ENCODE measurements around the gene MVB12A. TPM values are rescaled to one million over a fixed set of nuclear protein-coding genes. Genes with fewer than 3 reads are reported as not detected.

MVB12A gene
- total RNA-seq, 5 donors from 2014 or later (not counting 1 experiment from before 2014, with no cell fraction given), result 21.0 to 41.4 (median 35.3) TPM

DNA sequence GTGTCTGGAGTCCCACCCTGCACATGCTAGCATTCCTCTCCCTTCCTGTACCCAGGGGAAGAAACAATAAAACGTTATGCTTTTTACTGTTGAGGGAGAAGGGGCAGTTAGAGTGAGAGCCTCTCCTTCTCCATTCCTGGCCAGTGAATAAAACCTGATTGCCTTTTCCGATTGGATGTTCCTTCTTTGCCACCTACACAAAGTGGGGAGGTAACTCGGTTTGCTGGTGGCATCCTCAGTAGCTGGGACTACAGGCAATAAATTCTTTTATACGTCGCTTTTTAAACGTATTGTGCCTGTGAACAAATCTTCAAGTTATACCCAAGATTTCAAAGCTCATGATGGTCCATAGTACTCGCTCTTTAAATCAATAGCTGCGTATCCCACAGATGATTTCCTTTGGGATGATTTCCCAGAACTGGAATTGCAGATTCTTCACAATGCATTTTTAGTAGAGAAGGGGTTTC lies 660 bp upstream of the MVB12A start:
- Mint-ChIP-seq H3K27ac (peak overlapping the region; percentile 91 to 92), H3K4me3 (peak overlapping the region; percentile 87 to 93 (median 90)), H3K9me3 (no peaks in the 10 kb centered on the region), H3K4me1 (peaks cover 15 to 18% (median 16%) of the 10 kb centered on the region in 3 donors), H3K27me3 (no peaks in the 10 kb centered on the region), H3K36me3 (peaks cover 8% of the 10 kb centered on the region)
- peaks cover 7 to 17% of the 10 kb centered on the region in 2 experiments for H3K4me1 ChIP-seq (ENCODE audit: control insufficient read depth in 1 of 2, extremely low read depth in 1 of 2, insufficient read depth in 2 of 2, low read length in 2 of 2)
- ChIA-PET CTCF (interaction anchor here in 1 of 2 donors (0.6 to 1.5 kb wide), 11 partner anchors 11 to 152 kb away, joined by 3 to 6 read pairs (median 4); partner anchors contain the start of genes BABAM1, BST2 and DDA1), POLR2A (interaction anchor here (0.6 to 1.1 kb wide), 4 partner anchors 12 to 152 kb away, joined by 3 read pairs; partner anchors contain the start of genes BABAM1 (in 1 of the 2), BST2 (in 1 of the 2) and DDA1 (in 1 of the 2))
- H3K27ac ChIP-seq (ENCODE audit: low read length), result no peak overlapping the region
- 71% methylated on average over 3 of the region's 8 CpGs for WGBS (ENCODE audit: insufficient coverage)
- ATAC-seq (replicated peaks in 1 of 4) (no peak), DNase-seq (peak in 1 of 35 experiments; percentile 14)
- no peaks in the 10 kb centered on the region for H3K9me3 ChIP-seq
- peak overlapping the region; percentile 80 to 82 for H3K4me3 ChIP-seq (ENCODE audit: control insufficient read depth in 1 of 2, extremely low read depth in 1 of 2, low read length in 1 of 2)
- H3K36me3 ChIP-seq (ENCODE audit: control insufficient read depth in 2 of 2, extremely low read depth in 1 of 2, insufficient read depth in 1 of 2, low read length in 1 of 2), result peaks cover 0 to 5% of the 10 kb centered on the region in 2 donors
- H3K27me3 ChIP-seq (replicated peaks in 1 of 2; ENCODE audit: control insufficient read depth in 2 of 2, extremely low read depth in 1 of 2, insufficient read depth in 2 of 2, low read length in 1 of 2), result no peaks in the 10 kb centered on the region

GRCh38 chr19:17420475-17420924 lies 653 bp downstream of the MVB12A start:
- POLR2A ChIA-PET, result interaction anchor here in 1 of 2 donors (0.7 kb wide), 1 partner anchor 834 kb away, joined by 4 read pairs; no protein-coding TSS in a partner anchor
- 7% methylated on average over 25 of the region's 25 CpGs for WGBS (ENCODE audit: insufficient coverage)
- Histone ChIP-seq H3K9me3 (no peaks in the 10 kb centered on the region), H3K27me3 (replicated peaks in 1 of 2; ENCODE audit: control insufficient read depth in 2 of 2, extremely low read depth in 1 of 2, insufficient read depth in 2 of 2, low read length in 1 of 2) (no peaks in the 10 kb centered on the region), H3K4me1 (ENCODE audit: control insufficient read depth in 1 of 2, extremely low read depth in 1 of 2, insufficient read depth in 2 of 2, low read length in 2 of 2) (peaks cover 7 to 24% of the 10 kb centered on the region in 2 experiments), H3K4me3 (ENCODE audit: control insufficient read depth in 1 of 2, extremely low read depth in 1 of 2, low read length in 1 of 2) (peak overlapping the region; percentile 80 to 82), H3K36me3 (ENCODE audit: control insufficient read depth in 2 of 2, extremely low read depth in 1 of 2, insufficient read depth in 1 of 2, low read length in 1 of 2) (peaks cover 0 to 3% of the 10 kb centered on the region in 2 donors), H3K27ac (ENCODE audit: low read length) (peak overlapping the region; percentile 18)
- H3K9me3 Mint-ChIP-seq, result no peaks in the 10 kb centered on the region
- H3K36me3 Mint-ChIP-seq, result peaks cover 8% of the 10 kb centered on the region
- peaks cover 17 to 20% (median 18%) of the 10 kb centered on the region in 3 donors for H3K4me1 Mint-ChIP-seq
- no peaks in the 10 kb centered on the region for H3K27me3 Mint-ChIP-seq
- peak overlapping the region; percentile 87 to 93 (median 90) for H3K4me3 Mint-ChIP-seq
- CTCF ChIA-PET, result interaction anchor here (0.6 to 1.2 kb wide), 2 partner anchors 9 to 76 kb away, joined by 4 to 5 read pairs; no protein-coding TSS in a partner anchor
- ATAC-seq (replicated peaks in 1 of 4), result peak in 1 of 4 experiments; percentile 7
- peak in 6 of 35 experiments; percentile 13 to 38 (median 21) for DNase-seq
- H3K27ac Mint-ChIP-seq, result peak overlapping the region; percentile 39 to 55

DNA sequence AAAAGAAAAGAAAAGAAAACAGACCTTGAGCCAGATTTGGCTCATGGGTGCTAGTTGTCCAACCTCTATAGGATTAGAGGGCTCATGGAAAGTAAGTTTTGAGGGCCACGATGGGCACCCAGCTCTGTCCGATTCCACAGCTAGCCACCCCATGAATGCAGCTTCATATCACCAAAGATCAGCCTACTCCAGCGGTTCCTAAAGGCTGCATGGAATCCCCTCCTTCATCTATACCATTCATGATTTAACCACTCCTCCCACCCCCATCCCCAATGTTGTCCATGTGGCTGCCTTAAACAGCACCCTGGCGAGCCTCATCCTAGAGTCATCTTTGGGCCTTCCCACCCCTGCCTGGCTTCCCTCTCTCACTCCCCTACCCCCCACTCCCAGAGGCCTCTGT lies 2.1 kb downstream of the MVB12A start:
- Mint-ChIP-seq H3K27me3 (no peaks in the 10 kb centered on the region), H3K4me1 (peaks cover 16 to 20% (median 18%) of the 10 kb centered on the region in 3 donors), H3K36me3 (peaks cover 5% of the 10 kb centered on the region), H3K4me3 (peak overlapping the region in 1 of 3 donors; percentile 93), H3K9me3 (no peaks in the 10 kb centered on the region), H3K27ac (no peak overlapping the region)
- H3K4me3 ChIP-seq (ENCODE audit: control insufficient read depth in 1 of 2, extremely low read depth in 1 of 2, low read length in 1 of 2), result no peak overlapping the region
- CTCF ChIA-PET, result no interaction called here
- ATAC-seq (replicated peaks in 1 of 4), result no peak
- H3K27me3 ChIP-seq (replicated peaks in 1 of 2; ENCODE audit: control insufficient read depth in 2 of 2, extremely low read depth in 1 of 2, insufficient read depth in 2 of 2, low read length in 1 of 2), result no peaks in the 10 kb centered on the region
- WGBS (ENCODE audit: insufficient coverage), result 100% methylated on average over 4 of the region's 4 CpGs
- peaks cover 0 to 3% of the 10 kb centered on the region in 2 donors for H3K36me3 ChIP-seq (ENCODE audit: control insufficient read depth in 2 of 2, extremely low read depth in 1 of 2, insufficient read depth in 1 of 2, low read length in 1 of 2)
- DNase-seq, result no peak
- no peak overlapping the region for H3K27ac ChIP-seq (ENCODE audit: low read length)
- no peaks in the 10 kb centered on the region for H3K9me3 ChIP-seq
- peaks cover 7 to 24% of the 10 kb centered on the region in 2 experiments for H3K4me1 ChIP-seq (ENCODE audit: control insufficient read depth in 1 of 2, extremely low read depth in 1 of 2, insufficient read depth in 2 of 2, low read length in 2 of 2)
- POLR2A ChIA-PET, result no interaction called here

- Mint-ChIP-seq H3K27ac (no peak overlapping the region), H3K9me3 (no peaks in the 10 kb centered on the region), H3K36me3 (peaks cover 4% of the 10 kb centered on the region), H3K4me1 (peaks cover 15 to 20% (median 18%) of the 10 kb centered on the region in 3 donors), H3K27me3 (no peaks in the 10 kb centered on the region), H3K4me3 (no peak overlapping the region)
- Histone ChIP-seq H3K36me3 (ENCODE audit: control insufficient read depth in 2 of 2, extremely low read depth in 1 of 2, insufficient read depth in 1 of 2, low read length in 1 of 2) (peaks cover 0 to 3% of the 10 kb centered on the region in 2 donors), H3K9me3 (no peaks in the 10 kb centered on the region), H3K27ac (ENCODE audit: low read length) (no peak overlapping the region), H3K4me3 (ENCODE audit: control insufficient read depth in 1 of 2, extremely low read depth in 1 of 2, low read length in 1 of 2) (no peak overlapping the region), H3K4me1 (ENCODE audit: control insufficient read depth in 1 of 2, extremely low read depth in 1 of 2, insufficient read depth in 2 of 2, low read length in 2 of 2) (peaks cover 7 to 24% of the 10 kb centered on the region in 2 experiments), H3K27me3 (replicated peaks in 1 of 2; ENCODE audit: control insufficient read depth in 2 of 2, extremely low read depth in 1 of 2, insufficient read depth in 2 of 2, low read length in 1 of 2) (no peaks in the 10 kb centered on the region)
- no peak for DNase-seq
- WGBS (ENCODE audit: insufficient coverage), result 92% methylated on average over 6 of the region's 20 CpGs
- no peak for ATAC-seq (replicated peaks in 1 of 4)
- ChIA-PET CTCF (no interaction called here), POLR2A (interaction anchor here in 1 of 2 donors (0.6 kb wide), 1 partner anchor 26 kb away, joined by 4 read pairs; no protein-coding TSS in a partner anchor)
Measured at GRCh38 chr19:17423429-17424208, 3.8 kb downstream of the MVB12A start.

- no peaks in the 10 kb centered on the region for H3K9me3 ChIP-seq
- peaks cover 0 to 3% of the 10 kb centered on the region in 2 donors for H3K36me3 ChIP-seq (ENCODE audit: control insufficient read depth in 2 of 2, extremely low read depth in 1 of 2, insufficient read depth in 1 of 2, low read length in 1 of 2)
- peaks cover 4% of the 10 kb centered on the region for H3K36me3 Mint-ChIP-seq
- no peaks in the 10 kb centered on the region for H3K27me3 ChIP-seq (replicated peaks in 1 of 2; ENCODE audit: control insufficient read depth in 2 of 2, extremely low read depth in 1 of 2, insufficient read depth in 2 of 2, low read length in 1 of 2)
- no peaks in the 10 kb centered on the region for H3K27me3 Mint-ChIP-seq
- WGBS (ENCODE audit: insufficient coverage), result 45% methylated on average over 15 of the region's 27 CpGs
- no peak overlapping the region for H3K27ac Mint-ChIP-seq
- DNase-seq (peak in 3 of 35 experiments; percentile 22 to 32 (median 31)), ATAC-seq (replicated peaks in 1 of 4) (peak; percentile 39 to 63 (median 52))
- no peaks in the 10 kb centered on the region for H3K9me3 Mint-ChIP-seq
- no peak overlapping the region for H3K4me3 Mint-ChIP-seq
- H3K4me3 ChIP-seq (ENCODE audit: control insufficient read depth in 1 of 2, extremely low read depth in 1 of 2, low read length in 1 of 2), result no peak overlapping the region
- peaks cover 3 to 16% of the 10 kb centered on the region in 2 experiments for H3K4me1 ChIP-seq (ENCODE audit: control insufficient read depth in 1 of 2, extremely low read depth in 1 of 2, insufficient read depth in 2 of 2, low read length in 2 of 2)
- CTCF ChIA-PET, result no interaction called here
- H3K27ac ChIP-seq (ENCODE audit: low read length), result no peak overlapping the region
- peaks cover 6 to 13% (median 8%) of the 10 kb centered on the region in 3 donors for H3K4me1 Mint-ChIP-seq
- POLR2A ChIA-PET, result interaction anchor here in 1 of 2 donors (0.6 kb wide), 1 partner anchor 349 kb away, joined by 5 read pairs; no protein-coding TSS in a partner anchor
Measured at GRCh38 chr19:17424743-17425365, 5.0 kb downstream of the MVB12A start.

DNA sequence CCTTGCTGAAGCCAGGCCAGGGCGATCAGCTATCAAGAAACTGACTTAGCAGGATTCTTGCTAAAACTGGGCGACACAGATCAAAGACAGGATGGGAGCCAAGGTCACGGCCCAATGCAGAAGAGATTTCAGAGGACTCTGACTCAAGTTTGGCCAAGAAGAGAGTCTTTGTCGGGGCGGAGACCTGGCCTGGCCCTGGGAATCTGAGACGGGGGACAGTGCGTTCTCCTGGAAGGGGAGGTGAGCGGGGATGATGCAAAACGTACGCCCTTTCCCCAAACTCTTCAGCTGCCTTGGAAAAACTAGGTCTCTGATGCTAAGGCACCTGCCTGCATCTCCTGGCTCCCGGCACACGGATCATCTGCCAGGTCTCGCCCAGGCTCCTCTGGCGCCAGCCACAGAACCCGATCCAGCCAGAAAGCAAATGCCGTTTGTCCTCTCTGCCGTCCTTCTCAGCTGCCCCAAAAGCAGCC lies 9.8 kb downstream of the MVB12A start:
- H3K36me3 ChIP-seq (ENCODE audit: control insufficient read depth in 2 of 2, extremely low read depth in 1 of 2, insufficient read depth in 1 of 2, low read length in 1 of 2), result no peaks in the 10 kb centered on the region
- H3K9me3 ChIP-seq, result no peaks in the 10 kb centered on the region
- ChIA-PET CTCF (interaction anchor here (0.7 to 0.9 kb wide), 3 partner anchors 9 to 293 kb away, joined by 3 to 5 read pairs (median 4); partner anchors contain the start of gene MVB12A (in 1 of the 2)), POLR2A (no interaction called here)
- H3K27me3 Mint-ChIP-seq, result no peaks in the 10 kb centered on the region
- H3K9me3 Mint-ChIP-seq, result no peaks in the 10 kb centered on the region
- no peak overlapping the region for H3K27ac Mint-ChIP-seq
- H3K4me1 Mint-ChIP-seq, result peaks cover 0 to 1% (median 1%) of the 10 kb centered on the region in 3 donors
- 96% methylated on average over 17 of the region's 17 CpGs for WGBS (ENCODE audit: insufficient coverage)
- ATAC-seq (replicated peaks in 1 of 4) (no peak), DNase-seq (no peak)
- H3K27ac ChIP-seq (ENCODE audit: low read length), result no peak overlapping the region
- H3K4me3 ChIP-seq (ENCODE audit: control insufficient read depth in 1 of 2, extremely low read depth in 1 of 2, low read length in 1 of 2), result no peak overlapping the region
- H3K27me3 ChIP-seq (replicated peaks in 1 of 2; ENCODE audit: control insufficient read depth in 2 of 2, extremely low read depth in 1 of 2, insufficient read depth in 2 of 2, low read length in 1 of 2), result no peaks in the 10 kb centered on the region
- H3K4me3 Mint-ChIP-seq, result no peak overlapping the region
- H3K36me3 Mint-ChIP-seq, result no peaks in the 10 kb centered on the region
- peaks cover 0 to 3% of the 10 kb centered on the region in 2 experiments for H3K4me1 ChIP-seq (ENCODE audit: control insufficient read depth in 1 of 2, extremely low read depth in 1 of 2, insufficient read depth in 2 of 2, low read length in 2 of 2)

Measured in T-cell (primary cell).